ENCODE measurements around the gene GPS2. TPM values are rescaled to one million over a fixed set of nuclear protein-coding genes. Genes with fewer than 3 reads are reported as not detected.

Gene GPS2
- total and polyA plus RNA-seq, 7 donors = 71.8 to 197 (median 101) TPM

- 10 to 23% (median 18%) methylated on average over 6 of the region's 6 CpGs for WGBS, 3 donors
- Histone ChIP-seq H3K27ac (peak overlapping the region; percentile 30), H3K4me3 (no peak overlapping the region), H3K36me3 (ENCODE audit: insufficient read depth in 1 of 2, low read depth in 1 of 2) (peaks cover 0 to 3% of the 10 kb centered on the region in 2 donors), H3K27me3 (ENCODE audit: insufficient read depth in 3 of 3, low read length in 2 of 3) (peaks cover 0 to 9% (median 0%) of the 10 kb centered on the region in 3 donors), H3K4me1 (peaks cover 40% of the 10 kb centered on the region), H3K9me3 (no peaks in the 10 kb centered on the region)
- ATAC-seq (no peak), DNase-seq (no peak)
- intact Hi-C loops (cut with DNase I) = no loop called here
- no peak for TF ChIP-seq CTCF (IDR thresholded peaks at IDR 0.05)
Observed at GRCh38 chr17:7292729-7293128, 22.4 kb downstream of the GPS2 start.

- DNase-seq = no peak
- Histone ChIP-seq H3K9me3 (no peaks in the 10 kb centered on the region), H3K36me3 (ENCODE audit: insufficient read depth in 1 of 2, low read depth in 1 of 2) (peaks cover 0 to 8% of the 10 kb centered on the region in 2 donors), H3K27ac (peak overlapping the region; percentile 30), H3K4me3 (no peak overlapping the region), H3K4me1 (peaks cover 40% of the 10 kb centered on the region), H3K27me3 (ENCODE audit: insufficient read depth in 3 of 3, low read length in 2 of 3) (peaks cover 0 to 9% (median 0%) of the 10 kb centered on the region in 3 donors)
- intact Hi-C loops (cut with DNase I) = no loop called here
- 49 to 54% (median 52%) methylated on average over 2 of the region's 2 CpGs for WGBS, 3 donors
- no peak for ATAC-seq
- no peak for TF ChIP-seq CTCF (IDR thresholded peaks at IDR 0.05)
Observed at GRCh38 chr17:7292194-7292593, 23.0 kb downstream of the GPS2 start.

- Histone ChIP-seq H3K27ac (peak overlapping the region; percentile 46), H3K27me3 (ENCODE audit: insufficient read depth in 3 of 3, low read length in 2 of 3) (peaks cover 0 to 9% (median 0%) of the 10 kb centered on the region in 3 donors), H3K9me3 (no peaks in the 10 kb centered on the region), H3K4me3 (no peak overlapping the region), H3K36me3 (ENCODE audit: insufficient read depth in 1 of 2, low read depth in 1 of 2) (peaks cover 0 to 22% of the 10 kb centered on the region in 2 donors), H3K4me1 (peaks cover 30% of the 10 kb centered on the region)
- TF ChIP-seq CTCF (IDR thresholded peaks at IDR 0.05) = no peak
- intact Hi-C loops (cut with DNase I) = no loop called here
- WGBS, 3 donors = 30 to 63% (median 36%) methylated on average over 11 of the region's 11 CpGs
- ATAC-seq (peak in 3 of 4 donors; percentile 1 to 20 (median 15)), DNase-seq (peak in 1 of 2 donors; percentile 56)
Observed at GRCh38 chr17:7290685-7291084, 24.5 kb downstream of the GPS2 start.

- 46 to 79% (median 62%) methylated on average over 19 of the region's 19 CpGs for WGBS, 3 donors
- H3K27me3 ChIP-seq (ENCODE audit: insufficient read depth in 3 of 3, low read length in 2 of 3) = peaks cover 0 to 9% (median 0%) of the 10 kb centered on the region in 3 donors
- H3K4me1 ChIP-seq = peaks cover 29% of the 10 kb centered on the region
- H3K9me3 ChIP-seq = no peaks in the 10 kb centered on the region
- no peak for TF ChIP-seq CTCF (IDR thresholded peaks at IDR 0.05)
- H3K27ac ChIP-seq = peak overlapping the region; percentile 46
- peak in 3 of 4 donors; percentile 2 to 14 (median 3) for ATAC-seq
- DNase-seq = peak in 1 of 2 donors; percentile 57
- H3K4me3 ChIP-seq = no peak overlapping the region
- peaks cover 0 to 27% of the 10 kb centered on the region in 2 donors for H3K36me3 ChIP-seq (ENCODE audit: insufficient read depth in 1 of 2, low read depth in 1 of 2)
- intact Hi-C loops (cut with DNase I) = no loop called here
Observed at GRCh38 chr17:7290166-7290565, 25.0 kb downstream of the GPS2 start.

Measured in psoas muscle (tissue), 8 donors.